Measurements from ENCODE around the gene TMEM244. TPM values are rescaled to one million over a fixed set of nuclear protein-coding genes. Genes with fewer than 3 reads are reported as not detected.

Gene TMEM244
- total RNA-seq, 1 donor, result 0.45 TPM

DNA sequence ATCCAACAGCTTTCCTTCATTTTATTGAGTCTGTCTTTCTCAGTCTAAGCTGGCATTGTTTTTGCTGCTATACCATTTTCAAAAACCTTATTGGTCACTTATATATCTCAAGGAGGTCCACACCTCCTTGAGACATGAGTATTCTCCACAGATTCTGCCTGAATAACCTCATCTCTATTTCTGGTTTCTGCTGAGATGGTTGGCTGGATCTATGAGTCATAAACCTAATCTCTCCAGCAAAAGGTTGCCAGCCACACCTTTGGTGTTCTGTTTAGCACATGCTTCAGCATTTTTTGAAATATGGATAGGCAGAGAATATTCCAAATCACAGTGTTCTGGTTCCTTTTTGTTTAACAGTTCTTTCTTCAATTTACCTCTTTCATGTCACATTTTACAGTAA lies 40.8 kb upstream of the TMEM244 start:
- DNase-seq (ENCODE audit: low read depth), result peak; percentile 36
- H3K4me3 ChIP-seq (ENCODE audit: low read depth, low read length), result no peak overlapping the region

DNA sequence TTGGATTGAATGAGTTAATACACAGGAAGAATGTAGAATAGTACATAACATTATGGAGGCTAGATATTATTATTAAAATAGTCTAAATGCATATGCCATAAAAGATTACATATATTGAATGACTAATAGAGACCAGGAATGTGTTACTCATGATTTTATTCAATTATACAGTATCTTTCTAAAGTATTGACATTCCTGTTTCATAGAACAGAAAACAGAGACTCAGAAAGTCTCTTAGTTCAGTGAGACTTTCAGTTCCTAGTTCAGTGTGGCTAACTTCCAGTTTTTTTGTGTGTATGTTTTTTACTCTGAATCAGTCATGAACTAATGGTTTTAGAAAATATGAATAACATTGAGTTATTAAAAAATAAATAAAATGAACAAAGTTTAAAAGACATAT lies 34.6 kb upstream of the TMEM244 start:
- TF ChIP-seq CTCF (IDR thresholded peaks at IDR 0.05; ENCODE audit: insufficient read depth, low read length), result no peak
- DNase-seq (ENCODE audit: low read depth), result peak; percentile 40
- H3K4me3 ChIP-seq (ENCODE audit: low read depth, low read length), result no peak overlapping the region

More for the DNA sequence above, 40.8 kb upstream of the TMEM244 start:
- no peak for TF ChIP-seq CTCF (IDR thresholded peaks at IDR 0.05; ENCODE audit: insufficient read depth, low read length)

DNA sequence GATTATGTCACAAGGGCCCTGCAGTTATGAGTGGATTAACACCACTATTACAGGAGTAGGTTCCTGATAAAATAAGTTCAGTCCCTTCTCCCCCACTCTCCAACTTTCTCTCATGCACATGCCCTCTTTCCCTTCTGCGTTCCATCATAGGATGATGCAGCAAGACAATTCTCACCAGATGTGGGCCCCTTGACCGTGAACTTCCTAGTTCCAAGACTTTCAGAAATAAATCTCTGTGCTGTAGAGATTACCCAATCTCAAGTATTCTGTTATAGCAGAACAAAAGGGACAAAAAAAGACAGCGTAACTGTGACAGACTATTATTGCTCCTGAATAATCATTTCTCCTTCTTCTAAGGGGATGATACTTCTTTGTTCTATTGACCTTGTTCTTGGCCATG lies 33.8 kb upstream of the TMEM244 start:
- no peak for DNase-seq (ENCODE audit: low read depth)
- TF ChIP-seq CTCF (IDR thresholded peaks at IDR 0.05; ENCODE audit: insufficient read depth, low read length), result no peak
- no peak overlapping the region for H3K4me3 ChIP-seq (ENCODE audit: low read depth, low read length)

DNA sequence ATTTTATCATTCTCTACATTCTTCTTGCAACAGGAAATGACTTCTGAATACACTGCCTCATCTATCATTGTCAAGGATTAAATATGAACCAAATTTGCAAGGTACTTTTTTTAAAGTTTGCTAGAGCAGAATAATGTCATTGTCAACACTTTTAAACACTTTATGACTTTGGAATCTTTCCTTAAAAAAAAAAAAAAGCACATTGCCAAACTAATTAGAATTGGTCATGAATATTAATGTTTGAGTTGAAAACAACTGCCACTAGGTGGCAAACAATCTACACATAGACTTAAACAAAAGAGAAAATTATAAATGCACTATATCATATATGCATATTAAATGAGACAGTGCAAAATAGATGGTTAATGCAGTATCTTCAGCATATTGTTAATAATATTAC lies 32.5 kb upstream of the TMEM244 start:
- peak; percentile 43 for TF ChIP-seq CTCF (IDR thresholded peaks at IDR 0.05; ENCODE audit: insufficient read depth, low read length)
- DNase-seq (ENCODE audit: low read depth), result peak; percentile 66
- H3K4me3 ChIP-seq (ENCODE audit: low read depth, low read length), result no peak overlapping the region

DNA sequence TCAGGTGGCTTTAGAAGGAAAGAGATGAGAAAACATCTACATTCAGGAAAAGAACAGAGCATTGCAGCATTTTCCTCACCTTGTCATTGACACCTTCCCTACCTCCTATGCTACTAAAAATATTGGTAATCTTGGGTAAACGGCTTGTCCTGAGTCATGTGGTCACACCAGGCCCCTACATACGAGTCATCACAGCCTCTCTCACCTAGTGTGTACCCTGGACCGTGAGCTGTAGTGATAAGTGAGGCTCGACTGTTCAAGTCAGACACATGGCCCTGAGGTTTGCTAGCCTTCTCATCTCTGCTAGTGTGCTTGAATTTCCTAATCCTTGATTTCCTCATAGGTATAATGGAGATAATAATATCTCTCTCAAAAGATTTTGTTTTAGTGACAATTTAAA lies 29.6 kb upstream of the TMEM244 start:
- H3K4me3 ChIP-seq (ENCODE audit: low read depth, low read length), result no peak overlapping the region
- DNase-seq (ENCODE audit: low read depth), result peak; percentile 9
- TF ChIP-seq CTCF (IDR thresholded peaks at IDR 0.05; ENCODE audit: insufficient read depth, low read length), result no peak

GRCh38 chr6:129890164-129890563 lies 29.0 kb upstream of the TMEM244 start:
- no peak for TF ChIP-seq CTCF (IDR thresholded peaks at IDR 0.05; ENCODE audit: insufficient read depth, low read length)
- DNase-seq (ENCODE audit: low read depth), result peak; percentile 37
- no peak overlapping the region for H3K4me3 ChIP-seq (ENCODE audit: low read depth, low read length)

DNA sequence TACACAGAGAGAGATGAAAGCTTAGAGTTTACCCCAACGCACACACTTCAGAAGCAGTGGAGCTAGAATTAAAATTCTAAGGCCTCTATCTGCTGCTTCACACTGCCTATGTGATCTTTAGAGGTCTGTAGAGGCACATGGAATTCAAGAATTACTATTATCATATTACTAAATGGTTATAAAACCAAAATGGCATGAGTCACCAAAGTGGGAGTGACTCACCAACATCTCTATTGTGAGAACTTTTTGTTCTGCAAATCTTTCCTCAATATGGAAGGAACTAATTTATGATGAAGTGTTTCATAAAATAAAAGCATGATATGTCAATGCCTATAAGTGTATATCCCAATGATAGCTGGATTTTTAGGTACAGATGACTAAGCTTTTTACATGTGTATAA lies 28.5 kb upstream of the TMEM244 start:
- peak; percentile 86 for DNase-seq (ENCODE audit: low read depth)
- no peak for TF ChIP-seq CTCF (IDR thresholded peaks at IDR 0.05; ENCODE audit: insufficient read depth, low read length)
- no peak overlapping the region for H3K4me3 ChIP-seq (ENCODE audit: low read depth, low read length)
